GM21390 (cell line): Measurements from ENCODE around the gene PLA2G15.
A peak's percentile ranks its signal among the peaks of the same experiment; 100 is the strongest.

Source experiments
- ATAC-seq: cut with Tn5 transposase; IDR thresholded peaks from one replicate; pipeline ENCODE4 v1.9.1; 2021; ENCODE audit not compliant: unreplicated experiment

The PLA2G15 gene

DNA sequence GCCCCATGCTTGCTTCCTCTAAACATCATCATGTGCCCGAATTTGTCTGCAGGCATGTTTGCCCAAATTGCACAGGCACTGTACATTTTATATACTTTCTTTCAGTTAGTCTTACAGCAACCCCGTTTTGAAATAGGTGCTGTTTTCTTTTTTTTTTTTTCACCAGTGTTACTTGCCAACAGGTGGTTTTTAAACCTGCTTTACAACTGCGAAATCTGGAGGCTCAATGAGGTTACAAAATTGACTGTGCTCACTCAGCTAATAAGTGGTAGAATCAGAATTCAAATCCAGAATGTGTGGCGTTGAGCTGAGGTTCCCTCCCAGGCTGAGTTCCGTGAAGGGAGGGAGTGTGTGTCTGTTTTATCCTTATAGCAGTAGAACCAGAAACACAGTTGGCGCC, 5.8 kb downstream of the PLA2G15 start:
- no peak for ATAC-seq

DNA sequence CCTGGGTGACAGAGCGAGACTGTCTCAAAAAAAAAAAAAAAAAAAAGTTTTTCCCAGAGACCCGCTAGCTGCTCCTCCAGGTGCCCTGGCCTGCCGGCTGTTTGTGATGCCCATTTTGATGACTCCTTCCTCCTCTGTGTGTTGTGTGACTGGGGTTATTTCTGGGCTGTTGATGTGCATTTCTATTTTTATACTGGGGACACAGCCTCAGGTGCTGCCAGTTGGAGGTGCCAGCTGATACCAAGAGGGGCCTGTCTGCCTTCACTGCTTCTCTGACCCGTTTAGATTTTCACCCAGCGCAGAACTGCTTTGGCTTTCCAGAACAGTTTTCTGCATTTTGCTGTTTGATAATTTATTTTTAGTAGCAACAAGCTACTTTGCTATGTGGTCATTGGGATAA, 6.7 kb downstream of the PLA2G15 start:
- no peak for ATAC-seq

GRCh38 chr16:68252383-68252782, 7.2 kb downstream of the PLA2G15 start:
- ATAC-seq: no peak

DNA sequence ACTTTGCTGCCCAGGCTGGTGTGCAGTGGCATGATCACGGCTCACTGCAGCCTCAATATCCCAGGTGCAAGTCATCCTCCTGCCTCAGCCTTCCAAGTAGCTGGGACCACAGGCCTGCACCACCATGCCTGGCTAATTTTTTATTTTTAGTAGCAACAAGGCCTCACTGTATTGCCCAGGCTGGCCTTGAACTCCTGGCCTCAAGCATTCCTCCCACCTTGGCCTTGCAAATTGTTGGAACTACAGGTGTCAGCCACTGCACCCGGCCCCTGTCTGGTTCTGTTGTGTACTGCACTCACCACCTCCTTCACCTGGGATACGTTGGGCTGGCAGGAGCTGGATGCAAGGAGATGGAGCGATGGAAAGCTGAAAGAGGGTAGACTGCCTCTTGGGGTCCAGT, 8.5 kb downstream of the PLA2G15 start:
- no peak for ATAC-seq

- ATAC-seq: no peak
These were observed 10.5 kb downstream of the PLA2G15 start for GRCh38 chr16:68255712-68256111.

DNA sequence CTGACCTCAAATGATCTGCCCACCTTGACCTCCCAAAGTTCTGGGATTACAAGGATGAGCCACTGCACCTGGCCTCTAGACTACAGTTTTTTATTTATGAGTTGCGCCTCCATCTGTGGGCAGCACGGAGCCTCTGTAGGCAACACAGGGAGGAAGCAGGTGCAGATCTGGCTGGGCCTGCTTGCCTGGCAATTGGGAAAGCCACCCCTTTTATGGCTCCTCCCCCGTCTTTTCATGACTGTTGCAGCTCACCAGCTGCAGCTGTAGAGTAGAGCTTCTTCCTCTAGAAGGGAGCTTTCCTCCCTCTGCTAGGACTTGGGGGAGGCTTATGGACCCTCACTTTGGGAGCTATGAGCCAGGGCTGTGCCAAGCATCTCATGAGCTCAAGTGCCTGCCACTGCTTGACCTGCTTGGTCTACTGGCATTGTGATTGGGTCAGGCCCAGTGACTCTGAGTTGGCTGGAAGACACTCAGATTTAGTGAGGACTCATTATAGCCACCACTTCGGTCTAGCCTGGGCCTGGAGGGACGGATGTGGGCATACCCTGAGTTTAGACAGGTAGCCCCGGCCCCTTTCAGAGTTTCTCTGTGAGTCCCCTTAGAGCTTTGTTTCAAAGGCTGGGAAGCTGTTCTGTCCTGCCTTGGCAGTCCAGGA, 12.2 kb downstream of the PLA2G15 start:
- peak; percentile 68 for ATAC-seq

DNA sequence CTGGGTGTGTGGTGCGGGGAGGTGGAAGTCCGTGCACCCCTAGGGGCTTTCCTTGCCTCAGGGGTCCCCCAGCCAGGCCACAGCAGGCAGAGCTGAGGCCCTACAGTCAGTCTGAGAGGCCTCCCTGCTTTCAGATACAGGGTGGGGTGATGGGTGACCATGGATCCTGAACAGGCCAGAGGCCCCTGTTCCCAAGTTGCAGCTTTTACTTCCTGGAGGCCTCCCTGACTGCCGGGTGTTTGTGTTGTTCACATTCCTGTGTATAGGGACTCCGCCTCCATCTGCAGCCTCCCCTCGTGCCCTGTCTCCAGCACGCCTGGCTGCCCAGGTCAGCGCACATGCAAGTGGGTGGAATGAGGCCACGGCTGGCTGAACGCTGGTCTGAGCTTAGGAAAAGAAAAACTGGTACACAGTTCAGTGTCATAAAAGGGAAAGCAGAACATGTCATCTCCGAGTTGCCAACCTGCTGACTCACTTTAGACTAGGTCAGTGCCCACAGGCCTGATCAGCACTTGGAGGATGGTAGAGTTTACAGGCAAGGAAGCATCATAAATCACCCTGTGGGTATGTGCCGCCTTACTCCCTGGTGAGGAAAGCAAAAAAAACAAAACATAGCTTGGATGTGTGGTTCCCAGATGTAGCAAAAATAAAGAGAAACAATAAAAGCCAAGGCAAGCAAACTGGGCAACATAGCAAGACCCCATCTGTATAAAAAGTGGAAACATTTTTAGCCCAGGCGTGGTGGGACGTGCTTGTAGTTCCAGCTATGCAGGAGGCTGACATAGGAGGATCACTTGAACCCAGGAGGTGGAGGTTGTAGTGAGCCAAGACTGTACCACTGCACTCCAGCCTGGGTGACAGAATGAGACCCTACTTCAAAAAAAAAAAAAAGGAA, 13.0 kb downstream of the PLA2G15 start:
- peak; percentile 22 for ATAC-seq

- no peak for ATAC-seq
These were observed 14.0 kb downstream of the PLA2G15 start for GRCh38 chr16:68259007-68259825.

GRCh38 chr16:68263559-68264127, 18.5 kb downstream of the PLA2G15 start:
- ATAC-seq: no peak

- ATAC-seq: peak; percentile 61
These were observed 19.2 kb downstream of the PLA2G15 start, which contains the start of gene SLC7A6 for GRCh38 chr16:68264128-68265077. Gene SLC7A6, plus strand, starts transcription at chr16:68264526. Its CDS starts 10,201 bp downstream, at chr16:68274727.

DNA sequence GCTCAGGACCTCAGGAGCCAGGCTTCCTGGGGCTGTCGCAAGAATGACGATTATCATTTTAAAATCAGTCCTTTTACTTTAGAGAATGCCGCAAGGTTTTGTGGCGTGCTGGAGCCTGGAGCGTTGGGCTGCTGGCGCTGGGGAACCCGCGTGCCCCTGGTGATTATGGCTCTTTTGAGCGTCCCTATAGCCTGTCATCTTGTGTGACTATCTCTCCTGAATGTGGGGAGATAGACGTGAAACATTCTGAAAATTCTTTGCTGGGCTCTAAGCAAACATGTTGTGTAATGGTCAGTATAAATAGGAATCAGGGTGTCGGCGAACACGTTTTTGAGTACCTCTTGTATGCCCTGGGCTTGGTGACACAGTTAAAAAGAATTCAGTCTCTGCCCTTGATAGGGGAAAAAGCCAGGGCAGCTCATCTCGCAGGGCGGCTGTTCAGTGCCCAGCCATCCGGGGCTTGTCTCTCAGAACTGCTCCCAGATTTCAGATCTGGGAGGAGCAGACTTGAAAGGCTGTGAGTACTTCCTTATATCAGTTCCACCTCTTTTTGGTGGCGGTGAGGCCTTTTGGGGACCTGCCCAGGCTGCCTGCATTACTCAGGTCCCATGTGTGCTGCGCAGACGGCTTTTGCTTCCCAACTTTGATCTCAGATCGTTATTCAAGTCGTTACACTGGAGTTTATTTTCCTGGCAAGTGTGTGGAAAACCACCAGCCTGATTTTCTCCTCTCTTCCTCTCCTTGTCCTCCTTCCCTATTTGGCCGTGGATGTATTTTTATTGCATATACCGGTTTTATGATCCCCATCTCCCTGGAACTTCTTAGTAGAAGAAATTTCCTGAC, 20.1 kb downstream of the PLA2G15 start:
- ATAC-seq: no peak

GRCh38 chr16:68267612-68268405, 22.6 kb downstream of the PLA2G15 start:
- no peak for ATAC-seq

DNA sequence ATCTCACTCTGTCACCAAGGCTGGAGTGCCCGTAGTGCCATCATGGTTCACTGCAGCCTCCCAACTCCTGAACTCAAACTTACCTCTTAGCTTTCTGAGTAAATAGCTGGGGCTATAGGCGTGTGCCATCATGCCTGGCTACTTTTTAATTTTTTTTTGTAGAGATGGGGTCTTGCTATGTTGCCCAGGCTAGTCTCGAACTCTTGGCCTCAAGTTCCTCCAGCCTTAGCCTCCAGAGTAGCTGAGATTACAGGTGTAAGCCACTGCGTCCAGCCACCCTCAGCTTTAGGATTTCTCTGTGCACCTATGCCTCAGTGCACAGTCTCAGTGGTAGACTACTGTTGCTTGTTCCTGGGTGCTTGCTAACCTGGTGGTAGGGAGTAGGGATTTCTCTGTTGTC, 24.6 kb downstream of the PLA2G15 start:
- ATAC-seq: no peak

GRCh38 chr16:68270353-68270752, 25.2 kb downstream of the PLA2G15 start:
- ATAC-seq: no peak

- no peak for ATAC-seq
These were observed 27.5 kb downstream of the PLA2G15 start for GRCh38 chr16:68272507-68273209.

- no peak for ATAC-seq
These were observed 28.3 kb downstream of the PLA2G15 start for GRCh38 chr16:68273459-68273858.

GRCh38 chr16:68273896-68274295, 28.7 kb downstream of the PLA2G15 start:
- ATAC-seq: no peak

DNA sequence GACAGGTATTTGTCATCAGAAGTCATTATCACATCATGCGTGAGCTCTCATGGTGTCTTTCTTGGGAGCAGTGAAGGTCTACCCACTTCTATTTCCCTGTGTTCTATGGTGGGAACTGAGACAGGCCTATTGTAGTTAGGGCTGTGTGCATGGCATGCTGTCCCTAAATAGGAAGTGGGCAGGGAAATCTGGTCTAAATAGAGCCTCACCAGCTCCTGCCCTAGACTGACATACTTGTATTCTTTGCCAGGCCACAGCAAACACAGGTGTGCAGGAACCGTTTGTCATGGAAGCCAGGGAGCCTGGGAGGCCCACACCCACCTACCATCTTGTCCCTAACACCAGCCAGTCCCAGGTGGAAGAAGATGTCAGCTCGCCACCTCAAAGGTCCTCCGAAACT, 29.3 kb downstream of the PLA2G15 start:
- no peak for ATAC-seq
